HL-60/S4 treated with phorbol 12-myristate 13-acetate at 8.2 ng/mL for 4 days and 3 days (cell line): Measurements from ENCODE around the gene INTS2.
"Not testable (repeated sequence)": the region's sequence is repeated elsewhere in the genome, so short reads cannot be mapped to it uniquely, and the experiment has no call there.

ENCODE experiments used
- in situ Hi-C: fragments of 300-500 bp; cut with MboI; formaldehyde crosslinking; loops from 2 replicates; pipeline ENCODE4 v1.15.0; 2022; ENCODE audit warnings: low sequenced_read_pairs

Gene INTS2

GRCh38 chr17:61826198-61826597 is 101.6 kb downstream of the INTS2 start:
- in situ Hi-C loops: not testable (repeated sequence)

DNA sequence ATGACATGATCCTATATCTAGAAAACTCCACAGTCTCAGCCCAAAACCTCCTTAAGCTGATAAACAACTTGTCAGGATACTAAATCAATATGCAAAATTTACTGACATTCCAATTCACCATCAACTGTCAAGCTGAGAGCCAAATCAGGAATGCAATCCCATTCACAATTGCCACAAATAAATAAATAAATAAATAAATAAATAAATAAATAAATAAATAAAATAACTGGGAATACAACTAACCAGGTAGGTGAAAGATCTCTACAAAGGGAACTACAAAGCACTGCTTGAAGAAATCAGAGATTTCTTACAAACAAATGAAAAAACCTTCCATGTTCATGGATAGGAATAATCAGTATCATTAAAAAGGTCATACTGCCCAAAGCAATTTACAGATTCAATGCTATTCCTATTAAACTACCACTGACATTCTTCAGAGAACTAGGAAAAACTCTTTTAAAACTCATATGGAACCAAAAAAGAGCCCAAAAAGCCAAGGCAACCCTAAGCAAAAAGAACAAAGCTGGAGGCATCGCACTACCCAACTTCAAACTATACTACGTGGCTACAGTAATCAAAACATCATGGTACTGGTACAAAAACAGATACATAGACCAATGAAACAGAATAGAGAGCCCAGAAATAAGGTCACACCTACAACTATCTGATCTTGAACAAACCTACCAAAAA is 102.2 kb downstream of the INTS2 start:
- in situ Hi-C loops: no loop called here

DNA sequence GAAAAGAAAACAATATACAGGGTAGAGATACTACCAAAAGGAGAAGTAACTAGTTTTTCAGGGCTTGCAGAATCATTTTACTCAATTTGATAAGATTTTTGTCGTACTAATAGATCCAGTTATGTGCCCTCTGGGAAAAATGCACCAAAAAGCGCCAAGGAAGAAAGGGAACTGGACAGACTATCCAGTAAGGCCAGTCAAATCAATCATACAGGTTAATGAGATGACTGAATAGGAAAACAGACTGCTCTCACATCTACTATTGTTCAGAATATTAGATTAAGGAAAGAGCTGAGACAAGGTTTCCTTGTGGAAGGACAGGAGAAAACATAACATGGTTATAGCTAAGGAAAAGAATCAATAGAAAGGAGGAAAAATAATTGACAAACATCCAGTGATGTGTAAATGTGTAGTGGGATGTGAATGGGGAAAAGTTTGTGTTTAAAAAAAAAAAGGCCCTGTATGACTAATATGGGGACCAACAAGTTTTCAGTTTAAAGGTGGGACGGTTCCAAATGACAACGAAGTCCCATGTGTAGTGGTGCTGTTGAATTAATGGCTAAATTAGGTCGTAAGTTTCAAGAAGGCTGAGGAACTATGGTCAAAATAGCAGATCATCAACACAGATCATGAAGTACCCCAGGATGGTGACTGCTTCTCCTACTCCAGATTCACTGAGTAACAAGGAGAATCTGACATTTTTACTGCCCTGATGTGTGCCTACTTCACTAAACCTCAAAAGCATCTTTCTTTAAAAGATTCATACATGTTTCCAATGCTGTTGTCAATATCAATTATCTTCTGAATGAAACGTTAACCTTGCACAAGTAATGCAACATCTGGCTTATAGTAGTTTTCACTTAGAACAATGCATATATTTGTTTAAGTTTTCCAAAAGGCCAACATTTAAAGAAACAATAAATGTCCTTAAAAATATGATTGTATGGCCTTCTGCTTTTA is 105.2 kb downstream of the INTS2 start:
- in situ Hi-C loops: no loop called here

DNA sequence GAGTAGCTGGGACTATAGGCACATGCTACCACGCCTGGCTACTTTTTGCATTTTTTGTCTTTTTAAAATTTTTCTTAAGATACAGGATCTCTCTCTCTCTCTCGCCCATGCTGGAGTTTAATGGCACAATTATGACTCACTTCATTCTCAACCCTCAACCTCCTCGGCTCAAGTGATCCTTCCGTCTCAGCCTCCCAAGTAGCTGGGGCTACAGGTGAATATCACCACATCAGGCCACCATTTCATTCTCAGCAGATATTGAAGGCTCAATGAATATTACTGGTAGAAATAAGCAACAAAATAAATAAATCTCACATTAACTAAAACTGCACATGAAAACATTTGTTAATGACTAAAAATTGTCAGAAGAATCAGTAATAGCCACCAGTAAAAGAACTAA is 106.1 kb downstream of the INTS2 start:
- in situ Hi-C loops: no loop called here

GRCh38 chr17:61819265-61819664 is 108.5 kb downstream of the INTS2 start:
- in situ Hi-C loops: not testable (repeated sequence)

GRCh38 chr17:61818225-61818624 is 109.6 kb downstream of the INTS2 start:
- in situ Hi-C loops: no loop called here

DNA sequence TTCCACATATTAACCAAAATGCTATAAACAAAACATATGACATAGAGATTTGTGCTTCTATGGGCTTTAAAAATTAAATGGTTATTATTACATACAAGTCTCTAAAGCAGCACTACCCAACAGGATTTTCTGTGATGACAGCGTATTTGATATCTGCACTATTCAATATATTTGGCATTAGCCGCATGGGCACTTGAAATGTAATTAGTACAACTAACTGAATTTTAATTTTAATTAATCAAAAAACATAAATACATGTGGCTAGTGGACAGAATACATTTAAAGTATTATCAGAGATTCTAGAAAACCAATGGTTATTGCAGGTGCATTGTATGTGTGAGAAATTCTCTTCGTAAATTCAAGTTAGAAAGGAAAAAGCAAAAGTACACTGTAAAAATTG is 110.3 kb downstream of the INTS2 start:
- in situ Hi-C loops: no loop called here

DNA sequence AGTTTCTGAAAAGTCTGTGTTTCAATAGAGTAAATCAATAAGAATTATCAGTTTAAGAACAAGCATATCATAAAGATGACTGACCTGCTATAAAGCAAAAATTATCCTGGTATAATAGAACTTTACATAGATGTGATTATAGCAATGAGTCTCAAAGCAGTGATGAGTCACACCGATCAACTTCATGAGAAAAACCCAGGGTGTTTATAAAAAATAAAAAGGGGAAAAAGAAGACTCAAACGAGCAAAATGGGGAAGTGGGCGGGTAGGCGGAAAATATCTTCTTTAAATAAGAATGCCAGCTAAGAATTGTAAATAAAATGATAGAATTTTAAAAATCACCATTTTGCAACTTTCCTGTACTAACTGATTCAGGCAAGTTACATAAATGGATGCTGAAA is 111.2 kb downstream of the INTS2 start:
- in situ Hi-C loops: no loop called here

- in situ Hi-C loops: no loop called here
Measured at GRCh38 chr17:61815863-61816503, 111.8 kb downstream of the INTS2 start.
